Measurements from ENCODE around the gene DCAF11. TPM values are rescaled to one million over a fixed set of nuclear protein-coding genes. Genes with fewer than 3 reads are reported as not detected.

Gene DCAF11
- total and polyA plus RNA-seq, 2 of the 13 experiments (the other 11 are each of a cell fraction or from before 2014, with no cell fraction given): 150 to 257 TPM

GRCh38 chr14:24093207-24093900 is 21.2 kb upstream of the DCAF11 start (continued):
- no peak for TF ChIP-seq NFAT5 (CRISPR knock-in tag; IDR thresholded peaks at IDR 0.05)
- no peak for TF ChIP-seq HNRNPLL (IDR thresholded peaks at IDR 0.05; ENCODE audit: low read depth, low read length, poor library complexity, severe bottlenecking)
- no peak for TF ChIP-seq ZNF256 (CRISPR knock-in tag; conservative IDR thresholded peaks at IDR 0.05)
- 0 out of 2 replicates have a peak, but pooled peaks have one; percentile 14 for TF ChIP-seq ZNF720 (CRISPR knock-in tag; IDR thresholded peaks at IDR 0.05)
- TF ChIP-seq RAD51 (IDR thresholded peaks at IDR 0.05; ENCODE audit: borderline replicate concordance): no peak
- TF ChIP-seq ZNF232 (CRISPR knock-in tag; IDR thresholded peaks at IDR 0.05; ENCODE audit: borderline replicate concordance): no peak
- no peak for TF ChIP-seq TCF12 (IDR thresholded peaks at IDR 0.05)
- no peak for TF ChIP-seq TCF12 (CRISPR knock-in tag; IDR thresholded peaks at IDR 0.05)
- no peak for TF ChIP-seq NFKB2 (CRISPR knock-in tag; IDR thresholded peaks at IDR 0.05; ENCODE audit: borderline replicate concordance)
- no peak for TF ChIP-seq TEF (CRISPR knock-in tag; IDR thresholded peaks at IDR 0.05)
- TF ChIP-seq ZNF260 (CRISPR knock-in tag; IDR thresholded peaks at IDR 0.05; ENCODE audit: borderline replicate concordance, low read depth): 0 out of 2 replicates have a peak, but pooled peaks have one; percentile 47
- no peak for TF ChIP-seq PREB (CRISPR knock-in tag; IDR thresholded peaks at IDR 0.05)
- no peak for TF ChIP-seq HOXA9 (CRISPR knock-in tag; IDR thresholded peaks at IDR 0.05; ENCODE audit: borderline replicate concordance)
- no peak for TF ChIP-seq KAT2B (IDR thresholded peaks at IDR 0.05; ENCODE audit: borderline replicate concordance, low read depth, low read length)
- TF ChIP-seq HMGXB3 (CRISPR knock-in tag; IDR thresholded peaks at IDR 0.05; ENCODE audit: borderline replicate concordance): no peak
